IPS DF 4.7 (cell line): Measurements from ENCODE around the gene VAMP5.
"Not testable (repeated sequence)": the region's sequence is repeated elsewhere in the genome, so short reads cannot be mapped to it uniquely, and the experiment has no call there.

Experiments
- DNase-seq: peaks from one replicate; pipeline ENCODE4 v3.0.0-alpha.2; 2013; ENCODE audit warnings: low spot score; ENCODE audit errors: extremely low read depth

Gene VAMP5, protein sequence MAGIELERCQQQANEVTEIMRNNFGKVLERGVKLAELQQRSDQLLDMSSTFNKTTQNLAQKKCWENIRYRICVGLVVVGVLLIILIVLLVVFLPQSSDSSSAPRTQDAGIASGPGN

DNA sequence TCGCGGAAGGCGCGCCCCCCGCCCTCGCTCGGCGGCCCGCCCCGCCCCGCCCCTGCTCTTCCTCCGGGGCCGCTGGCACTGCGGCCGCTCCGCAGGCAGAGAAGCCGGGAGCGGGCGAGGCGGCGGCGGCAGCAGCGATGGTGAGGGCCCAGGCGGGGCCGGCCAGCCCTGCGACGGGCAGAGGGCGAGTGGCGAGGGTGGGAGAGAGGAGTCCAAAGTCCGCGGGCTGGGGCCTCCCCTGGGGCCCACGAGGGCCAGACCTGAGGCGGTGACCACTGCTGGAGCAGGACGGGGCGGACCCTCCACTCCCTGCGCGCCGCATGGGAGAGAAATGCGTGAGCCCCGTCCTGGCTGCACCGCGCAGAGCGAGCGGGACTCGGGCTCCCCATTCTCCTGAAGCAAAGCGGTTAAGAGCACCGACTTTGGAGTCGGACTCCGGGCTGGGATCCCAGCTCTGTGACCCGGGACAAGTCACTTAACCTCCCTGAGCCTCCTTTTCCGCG, at the start of gene VAMP5:
Gene VAMP5 (plus strand): TSS at position 78 of the 503 bp plus-strand sequence. CDS start 60 bp downstream, at position 138.
- DNase-seq = no peak

DNA sequence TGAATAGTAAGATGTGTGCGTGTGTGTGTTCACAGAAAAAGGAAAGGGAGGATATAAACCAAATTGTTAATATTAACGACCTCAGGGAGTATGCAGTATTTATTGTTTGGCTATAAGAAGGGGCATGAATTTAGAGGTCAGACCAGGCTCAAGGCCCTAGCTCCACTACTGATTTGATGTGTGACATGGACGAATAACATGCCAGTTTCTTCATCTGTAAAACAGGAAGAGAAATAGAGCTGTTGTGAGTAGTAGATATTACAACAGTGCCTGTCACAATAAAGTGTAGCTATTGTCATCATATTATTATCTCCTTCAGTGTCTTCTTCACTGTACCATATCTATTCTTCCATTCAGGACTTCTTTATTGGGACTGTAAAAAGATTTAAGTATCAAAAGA, 49.4 kb upstream of the VAMP5 start:
- DNase-seq = no peak

DNA sequence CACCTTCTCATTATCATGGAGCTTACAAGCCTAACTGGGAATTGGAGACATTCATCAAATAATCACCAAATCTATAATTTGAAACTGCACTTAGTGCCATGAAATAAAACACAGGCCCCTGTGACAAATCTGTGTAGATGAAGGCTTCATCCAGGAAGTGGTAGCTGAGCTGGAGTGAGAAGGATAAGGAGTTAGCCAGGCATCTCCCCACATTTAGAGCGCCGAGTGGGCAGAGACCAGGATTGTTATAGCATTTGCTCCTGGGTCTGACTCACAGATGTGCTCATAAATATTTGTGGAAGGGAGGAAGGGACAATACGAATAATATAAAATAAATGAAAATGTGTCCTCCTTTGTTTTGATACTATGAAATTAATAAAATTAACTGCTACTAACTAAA, 47.8 kb upstream of the VAMP5 start:
- DNase-seq = no peak

DNA sequence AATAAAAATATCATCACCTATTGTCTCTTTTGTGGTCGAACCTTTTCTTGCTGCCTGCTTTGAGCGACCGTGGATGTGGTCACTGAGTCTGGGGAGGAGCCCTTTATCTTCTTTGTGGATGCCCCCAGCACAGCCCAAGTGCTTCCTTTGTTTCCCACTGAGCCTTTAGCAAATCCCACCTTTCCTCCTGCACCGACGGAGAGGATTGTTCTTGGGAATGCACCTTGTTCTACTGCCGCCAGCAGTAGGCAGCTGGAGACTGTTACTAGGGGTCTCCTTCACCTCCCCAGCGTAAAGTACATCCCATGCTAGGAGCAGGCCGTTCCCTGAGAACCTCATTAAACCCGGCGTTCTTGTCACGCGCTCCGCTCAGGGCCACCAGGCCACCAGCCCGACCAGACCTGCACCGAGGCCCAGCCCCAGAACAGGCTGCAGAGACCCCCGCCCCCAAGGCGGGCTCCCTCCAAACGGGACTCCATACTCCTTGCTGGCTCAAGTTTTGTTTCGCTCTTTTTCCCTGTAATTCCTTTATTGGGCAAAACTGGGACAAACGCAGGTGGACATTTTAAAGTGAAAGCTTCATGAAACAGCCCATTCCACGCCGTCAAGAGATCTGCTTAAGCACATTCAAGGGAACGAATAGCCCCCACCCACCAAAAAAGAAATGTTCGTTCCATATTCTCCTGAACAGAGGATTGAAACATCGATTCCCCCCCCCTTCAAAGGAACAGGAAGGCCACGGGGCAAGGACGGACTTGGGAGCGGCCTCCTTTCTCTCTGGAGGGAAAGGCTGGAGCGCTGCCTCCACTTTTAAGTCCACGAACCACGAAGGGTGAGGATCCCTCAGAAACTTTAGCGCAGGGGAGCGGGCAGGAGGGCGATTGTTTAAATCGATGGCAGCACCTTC, 46.4 kb upstream of the VAMP5 start:
- DNase-seq = no peak

DNA sequence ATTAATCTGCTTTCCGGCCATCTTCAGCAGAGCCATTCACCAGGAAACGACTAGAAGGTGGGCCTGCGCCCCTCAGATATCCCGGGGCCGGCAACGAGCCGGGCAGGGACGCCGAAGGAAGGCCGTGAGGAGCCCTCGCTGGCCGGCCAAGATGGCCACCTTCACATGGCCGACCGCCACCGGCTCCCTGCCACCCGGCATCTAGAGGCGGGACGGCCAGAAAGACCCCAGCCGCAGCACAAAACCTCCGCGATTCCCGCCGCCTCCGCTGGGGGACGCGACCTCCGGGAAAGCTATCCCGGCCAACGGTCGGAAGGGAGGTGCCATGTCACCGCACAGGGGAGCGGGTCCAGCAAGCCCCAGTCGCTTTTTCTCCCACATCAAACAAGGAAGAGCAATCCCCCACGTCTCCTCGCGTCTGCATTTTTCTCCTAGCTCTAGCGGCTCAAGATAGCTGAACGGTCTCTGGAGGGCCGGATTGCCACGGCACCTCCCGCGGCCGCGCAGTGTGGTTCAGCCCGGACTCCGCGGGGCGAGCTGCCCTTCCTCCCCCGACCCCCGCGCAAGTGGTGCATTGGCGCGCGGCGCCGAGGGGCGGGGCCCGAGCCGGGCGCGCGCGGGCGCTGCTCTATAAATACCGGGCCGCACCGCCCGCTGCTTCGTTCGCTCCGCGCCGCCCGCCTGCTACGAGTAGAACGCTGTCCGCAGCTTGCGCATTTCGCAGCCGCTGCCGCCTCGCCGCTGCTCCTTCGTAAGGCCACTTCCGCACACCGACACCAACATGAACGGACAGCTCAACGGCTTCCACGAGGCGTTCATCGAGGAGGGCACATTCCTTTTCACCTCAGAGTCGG, 45.5 kb upstream of the VAMP5 start, which contains the start of gene MAT2A:
Gene MAT2A (plus strand): TSS at position 662 of the 854 bp plus-strand sequence. CDS start 120 bp downstream, at position 782.
- no peak for DNase-seq

DNA sequence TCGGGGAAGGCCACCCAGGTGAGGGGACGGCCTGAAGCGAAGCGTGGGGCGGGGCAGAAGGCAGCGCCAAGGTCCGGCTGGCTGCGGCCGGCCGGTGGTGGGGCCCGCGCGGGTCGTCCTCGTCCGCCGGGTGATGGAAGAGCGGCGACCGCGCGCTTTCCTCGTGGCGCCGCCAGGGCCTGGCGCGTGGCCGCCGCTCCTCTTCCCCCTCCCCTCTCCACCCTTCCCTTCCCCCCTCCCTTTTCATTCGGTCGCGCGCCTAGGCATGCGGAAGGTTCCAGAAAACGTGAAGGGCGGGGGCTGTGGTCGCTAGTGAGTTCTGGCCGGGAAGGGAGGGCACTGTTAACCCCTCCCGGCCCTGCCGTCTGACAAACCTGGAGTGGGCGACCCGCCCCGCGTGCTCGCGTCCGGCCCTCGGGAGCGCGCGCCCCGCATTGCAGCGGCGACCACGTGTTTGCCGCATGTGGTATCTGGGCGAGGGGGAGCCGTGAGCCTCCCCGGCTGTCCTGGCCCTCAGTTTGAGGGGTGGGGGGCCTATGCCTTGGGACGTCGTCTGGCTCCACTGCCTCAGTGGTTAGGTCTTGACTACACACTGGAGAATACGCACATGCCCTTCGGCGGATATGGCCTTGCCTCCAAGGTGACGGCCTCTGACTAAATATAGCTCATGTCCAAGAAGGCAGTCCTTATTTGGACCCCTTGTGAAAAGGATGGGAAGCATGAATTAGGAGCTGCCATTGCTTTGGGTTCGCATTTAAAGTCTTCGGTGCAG, 44.7 kb upstream of the VAMP5 start:
- no peak for DNase-seq

DNA sequence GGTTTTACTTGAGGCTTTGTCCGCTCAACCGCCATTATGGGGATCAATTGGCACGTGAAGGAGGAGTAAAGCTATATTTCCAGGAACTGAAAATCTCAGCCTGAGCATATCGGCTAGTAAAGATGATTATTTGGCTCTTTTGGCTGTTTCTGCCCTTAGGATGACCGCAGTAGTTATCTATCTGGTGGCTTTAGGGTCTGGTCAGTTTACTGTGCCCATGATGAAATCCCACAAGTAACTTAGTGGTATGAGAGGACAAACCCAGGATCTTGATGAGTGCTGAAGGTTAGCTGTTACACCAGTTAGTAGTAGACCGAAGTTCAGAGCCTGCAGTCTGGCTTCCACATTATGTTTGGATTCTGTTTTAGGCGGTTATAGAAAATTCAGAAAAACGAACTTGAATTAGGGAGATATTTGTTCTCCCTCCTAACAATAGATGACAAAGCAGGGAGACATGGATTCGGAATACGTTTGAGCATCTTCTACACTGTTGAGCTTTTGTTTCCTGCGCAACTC, 44.0 kb upstream of the VAMP5 start:
- no peak for DNase-seq

DNA sequence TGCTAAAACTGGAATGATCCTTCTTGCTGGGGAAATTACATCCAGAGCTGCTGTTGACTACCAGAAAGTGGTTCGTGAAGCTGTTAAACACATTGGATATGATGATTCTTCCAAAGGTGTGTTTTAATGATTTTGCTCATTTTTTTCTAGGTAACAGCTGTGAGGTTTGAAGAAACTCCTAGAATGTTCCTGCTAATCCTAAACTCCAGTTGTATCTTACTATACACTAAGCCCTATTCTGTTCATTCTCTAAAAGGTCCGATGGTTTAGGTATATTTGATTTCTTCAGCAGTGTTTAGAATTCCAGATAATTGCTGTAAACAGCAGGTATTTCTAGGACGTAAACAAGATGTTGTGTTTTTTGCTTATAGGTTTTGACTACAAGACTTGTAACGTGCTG, 43.0 kb upstream of the VAMP5 start:
- DNase-seq = no peak

DNA sequence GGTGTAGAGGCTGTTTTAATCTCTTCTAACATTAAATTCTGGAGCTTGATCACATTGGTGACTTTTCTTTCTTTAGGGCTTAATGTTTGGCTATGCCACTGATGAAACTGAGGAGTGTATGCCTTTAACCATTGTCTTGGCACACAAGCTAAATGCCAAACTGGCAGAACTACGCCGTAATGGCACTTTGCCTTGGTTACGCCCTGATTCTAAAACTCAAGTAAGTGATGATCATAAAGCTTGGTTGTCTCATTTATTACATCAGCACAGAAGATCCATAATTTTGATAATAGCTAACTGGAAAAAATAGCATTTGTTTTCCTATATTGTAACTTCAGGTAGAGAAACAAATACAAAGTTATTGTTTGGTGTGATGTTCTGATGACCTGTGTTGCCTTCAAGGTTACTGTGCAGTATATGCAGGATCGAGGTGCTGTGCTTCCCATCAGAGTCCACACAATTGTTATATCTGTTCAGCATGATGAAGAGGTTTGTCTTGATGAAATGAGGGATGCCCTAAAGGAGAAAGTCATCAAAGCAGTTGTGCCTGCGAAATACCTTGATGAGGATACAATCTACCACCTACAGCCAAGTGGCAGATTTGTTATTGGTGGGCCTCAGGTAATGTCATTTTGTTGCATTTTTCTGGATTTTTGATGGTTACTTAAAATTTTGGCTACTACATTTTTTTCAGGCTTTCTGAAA, 42.3 kb upstream of the VAMP5 start:
- no peak for DNase-seq

DNA sequence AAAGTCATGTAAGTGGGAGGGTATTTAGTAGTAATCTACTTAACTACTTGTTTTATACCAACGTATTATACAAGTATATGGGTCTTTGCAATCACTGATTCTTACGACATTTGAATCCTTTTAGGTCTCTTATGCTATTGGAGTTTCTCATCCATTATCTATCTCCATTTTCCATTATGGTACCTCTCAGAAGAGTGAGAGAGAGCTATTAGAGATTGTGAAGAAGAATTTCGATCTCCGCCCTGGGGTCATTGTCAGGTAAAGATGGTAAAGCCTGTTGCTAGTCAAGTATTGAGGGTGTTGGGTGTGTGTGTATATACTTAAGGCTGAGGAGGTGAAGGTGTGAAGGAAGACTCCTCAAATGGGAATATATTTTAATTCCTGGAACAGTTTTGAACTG, 41.5 kb upstream of the VAMP5 start:
- no peak for DNase-seq

DNA sequence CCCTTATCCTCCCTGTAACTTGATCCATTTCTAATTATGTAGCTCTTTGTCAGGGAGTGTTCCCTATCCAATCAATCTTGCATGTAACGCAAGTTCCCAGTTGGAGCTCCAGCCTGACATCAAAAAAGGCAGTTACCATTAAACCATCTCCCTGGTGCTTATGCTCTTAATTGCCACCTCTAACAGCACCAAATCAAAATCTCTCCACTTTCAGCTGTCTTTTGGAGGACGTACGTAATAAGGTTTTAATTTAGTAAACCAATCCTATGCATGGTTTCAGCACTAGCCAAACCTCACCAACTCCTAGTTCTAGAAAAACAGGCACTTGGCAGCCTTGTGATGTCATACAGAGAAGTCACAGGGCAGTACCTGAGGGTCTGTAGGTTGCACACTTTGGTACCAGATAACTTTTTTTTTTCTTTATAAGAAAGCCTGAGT, 40.0 kb upstream of the VAMP5 start:
- DNase-seq = not testable (repeated sequence)

DNA sequence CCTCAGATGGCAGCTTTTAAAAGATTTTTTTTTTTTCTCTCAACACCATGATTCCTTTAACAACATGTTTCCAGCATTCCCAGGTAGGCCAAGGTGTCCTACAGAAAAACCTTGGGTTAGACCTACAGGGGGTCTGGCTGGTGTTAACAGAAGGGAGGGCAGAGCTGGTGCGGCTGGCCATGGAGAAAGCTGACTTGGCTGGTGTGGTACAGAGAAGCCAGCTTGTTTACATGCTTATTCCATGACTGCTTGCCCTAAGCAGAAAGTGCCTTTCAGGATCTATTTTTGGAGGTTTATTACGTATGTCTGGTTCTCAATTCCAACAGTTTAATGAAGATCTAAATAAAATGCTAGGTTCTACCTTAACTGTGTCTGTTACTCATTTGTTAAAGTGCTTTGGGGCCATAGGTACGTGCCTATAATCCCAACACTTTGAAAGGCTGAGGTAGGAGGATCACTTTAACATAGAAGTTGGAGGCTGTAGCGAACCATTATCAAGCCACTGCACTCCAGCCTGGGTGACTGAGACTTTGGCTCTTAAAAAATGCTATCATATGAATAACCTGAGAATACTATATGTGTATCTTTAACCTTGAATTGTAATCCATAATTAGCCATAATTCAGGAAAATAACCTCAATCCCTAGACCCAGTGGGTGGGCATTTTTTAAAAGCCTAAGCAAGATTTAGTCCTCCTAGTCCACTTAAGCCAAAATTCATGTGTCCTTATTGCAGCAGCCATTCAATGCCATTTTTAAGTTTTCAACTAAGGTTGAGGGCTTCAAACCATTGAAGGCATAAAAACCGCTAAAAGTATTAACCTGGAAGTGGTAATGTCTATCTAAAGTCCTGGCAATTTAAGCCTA, 39.1 kb upstream of the VAMP5 start:
- not testable (repeated sequence) for DNase-seq

DNA sequence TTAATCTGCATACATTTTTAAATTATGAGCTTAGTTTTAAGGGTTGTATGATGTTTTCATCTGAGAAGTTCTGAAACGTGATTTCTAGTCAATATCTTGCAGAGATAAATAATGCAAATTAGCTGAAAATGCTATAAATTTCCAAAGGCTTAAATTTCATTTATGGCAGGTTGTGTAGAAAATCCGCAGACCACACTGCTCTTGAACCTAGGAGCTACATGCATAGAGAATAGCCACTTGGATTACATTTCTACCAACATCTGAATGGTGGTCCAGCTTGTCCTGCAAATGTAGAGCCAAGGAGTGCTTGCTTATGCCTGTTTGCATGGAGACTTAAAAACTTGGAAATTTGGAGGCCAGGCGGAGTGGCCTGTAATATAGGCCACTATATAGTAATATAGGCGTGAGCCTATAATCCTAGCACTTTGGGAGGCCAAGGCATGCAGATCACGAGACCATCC, 38.4 kb upstream of the VAMP5 start:
- DNase-seq = no peak

DNA sequence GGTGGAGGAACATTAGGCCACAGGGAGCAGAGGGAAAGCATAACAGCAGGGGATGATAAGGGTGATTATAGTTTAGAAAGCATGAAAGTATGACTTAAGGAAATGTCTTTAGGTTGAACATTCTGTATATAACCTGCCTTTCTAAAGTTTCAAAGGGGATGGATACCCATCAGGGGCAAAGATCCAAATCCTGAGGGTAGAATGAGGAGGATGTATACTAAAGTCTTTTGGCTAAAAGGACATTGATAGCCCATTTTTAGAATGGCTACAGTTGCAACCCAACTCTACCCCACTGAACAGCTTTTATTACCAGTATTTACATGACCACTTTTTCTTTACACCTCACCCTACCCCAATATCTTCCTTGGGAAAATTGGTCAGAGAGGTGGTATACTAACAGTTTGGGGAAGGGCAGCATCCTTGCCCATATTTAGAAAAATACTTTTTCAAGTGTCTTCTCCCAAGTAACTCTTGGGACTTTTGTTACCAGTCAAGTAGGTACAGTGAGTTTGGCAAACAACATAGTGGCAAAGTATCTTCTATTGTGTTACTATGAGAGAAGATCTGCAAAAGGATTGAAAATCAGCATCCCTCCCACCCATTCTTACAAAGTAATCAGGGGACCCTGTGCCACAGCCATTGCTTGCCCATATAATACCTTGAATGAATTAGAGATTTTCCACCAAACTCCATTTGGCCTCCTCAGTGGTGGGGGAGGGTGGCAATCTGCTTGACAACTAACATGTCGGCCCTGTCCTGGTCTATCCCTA, 37.0 kb upstream of the VAMP5 start:
- DNase-seq = no peak

DNA sequence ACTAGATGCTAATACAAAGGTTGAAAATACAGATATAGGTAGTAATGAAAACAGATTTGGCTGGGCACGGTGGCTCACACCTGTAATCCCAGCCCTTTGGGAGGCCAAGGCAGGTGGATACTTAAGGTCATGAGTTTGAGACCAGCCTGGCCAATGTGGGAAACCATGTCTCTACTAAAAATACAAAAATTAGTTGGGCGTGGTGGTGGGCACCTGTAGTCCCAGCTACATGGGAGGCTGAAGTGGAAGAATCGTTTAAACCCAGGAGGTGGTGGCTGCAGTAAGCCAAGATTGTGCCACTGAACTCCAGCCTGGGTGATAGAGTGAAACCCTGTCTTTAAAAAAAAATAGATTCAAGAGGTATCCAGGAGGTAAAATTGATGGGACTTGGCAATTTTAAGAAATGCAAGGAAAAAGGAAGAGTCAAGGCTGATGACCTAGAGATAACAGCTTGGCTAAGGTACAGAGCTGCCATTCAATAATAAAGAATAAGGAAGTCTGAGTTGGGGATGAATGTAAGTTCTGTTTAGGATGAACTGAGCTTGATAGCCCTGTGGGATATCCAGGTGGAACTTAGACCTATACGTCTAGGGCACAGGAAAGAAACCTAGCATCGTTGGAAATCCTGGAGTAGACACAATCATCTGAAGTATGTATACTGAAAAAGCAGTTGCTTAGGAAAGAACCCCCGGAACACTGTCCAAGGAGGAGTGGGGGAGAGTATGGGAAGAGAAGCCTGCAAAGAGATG, 36.2 kb upstream of the VAMP5 start:
- no peak for DNase-seq

DNA sequence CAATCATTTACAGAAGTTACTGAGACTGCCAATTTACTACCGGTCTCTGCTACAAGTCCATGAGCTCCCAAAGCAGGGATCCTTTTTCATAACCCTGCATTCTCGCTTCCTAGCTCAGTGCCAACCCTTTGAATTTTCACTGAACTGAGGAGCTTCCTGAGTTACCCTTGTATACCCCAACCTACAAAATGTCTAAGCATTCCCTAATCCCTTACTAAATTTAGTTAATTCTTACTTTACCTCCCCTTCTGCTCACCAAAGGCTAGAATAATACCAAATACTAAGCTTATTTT, 35.7 kb upstream of the VAMP5 start:
- no peak for DNase-seq

DNA sequence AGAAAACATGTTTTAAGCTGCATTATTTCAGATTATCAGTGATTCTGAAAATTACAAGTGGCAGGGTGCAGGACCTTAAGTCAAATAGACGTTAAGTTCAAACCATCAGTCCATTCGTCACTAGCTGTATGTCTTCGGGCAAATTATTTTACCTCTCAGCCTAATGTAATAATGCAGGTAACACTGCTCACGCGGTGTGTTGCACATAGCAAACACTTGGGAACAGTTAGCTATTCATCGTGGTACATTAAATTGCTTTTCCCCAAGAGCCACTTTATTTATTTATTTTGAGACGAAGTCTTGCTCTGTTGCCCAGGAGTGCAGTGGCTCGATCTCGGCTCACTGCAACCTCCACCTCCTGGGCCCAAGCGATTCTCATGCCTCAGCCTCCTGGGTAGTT, 35.1 kb upstream of the VAMP5 start:
- no peak for DNase-seq

DNA sequence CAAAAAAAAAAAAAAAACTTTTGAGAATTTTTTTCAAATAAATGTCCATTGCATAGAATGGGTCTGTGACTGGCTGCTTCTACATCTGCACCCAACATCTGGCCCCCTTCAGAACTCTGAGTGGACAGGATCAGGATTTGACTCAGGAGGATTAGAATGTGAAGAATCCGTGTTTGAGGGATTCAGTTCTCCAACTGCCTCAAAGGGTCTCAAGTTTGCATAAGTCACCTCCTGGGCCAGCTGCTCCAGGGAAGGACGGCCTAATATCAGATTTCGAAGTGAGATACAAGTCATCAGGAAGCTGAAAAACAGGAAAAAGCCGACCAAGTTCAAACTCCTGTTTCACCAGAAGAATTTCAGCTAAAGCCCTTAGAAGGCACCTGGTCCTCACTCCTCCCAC, 34.4 kb upstream of the VAMP5 start:
- DNase-seq = no peak
